ENCODE results near the gene ANXA11.

The ANXA11 gene

DNA sequence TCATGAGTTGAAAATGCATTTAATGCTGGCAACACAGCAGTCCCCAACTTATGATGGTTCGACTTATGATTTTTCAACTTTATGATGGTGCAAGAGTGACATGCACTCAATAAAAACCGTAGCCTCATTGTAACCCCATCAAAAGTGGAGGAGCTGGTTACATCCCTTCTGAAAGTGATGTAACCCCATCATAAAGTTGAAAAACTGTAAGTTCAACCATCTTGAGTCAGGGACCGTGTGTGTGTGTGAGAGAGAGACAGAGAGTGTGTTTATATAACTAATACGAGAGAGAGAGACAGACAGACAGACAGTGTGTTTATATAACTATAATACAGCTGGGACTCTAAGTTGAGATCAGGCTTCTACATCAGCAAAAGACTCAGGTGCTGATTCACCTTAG is 21.0 kb downstream of the ANXA11 start:
- H3K4me1 ChIP-seq (ENCODE audit: control insufficient read depth, low read depth, low read length) = no peaks in the 10 kb centered on the region
- no peak overlapping the region for H3K9ac ChIP-seq (ENCODE audit: low read length)
- no peak overlapping the region for H3K27ac ChIP-seq (ENCODE audit: low read length)
- H3K9me3 ChIP-seq (ENCODE audit: control insufficient read depth, low read depth, low read length) = no peaks in the 10 kb centered on the region
- no peaks in the 10 kb centered on the region for H3K27me3 ChIP-seq (ENCODE audit: control insufficient read depth, insufficient read depth, low read length)
- no peak overlapping the region for H3K4me3 ChIP-seq (ENCODE audit: low read length)
- H3K36me3 ChIP-seq (ENCODE audit: control insufficient read depth, low read depth, low read length) = no peaks in the 10 kb centered on the region

DNA sequence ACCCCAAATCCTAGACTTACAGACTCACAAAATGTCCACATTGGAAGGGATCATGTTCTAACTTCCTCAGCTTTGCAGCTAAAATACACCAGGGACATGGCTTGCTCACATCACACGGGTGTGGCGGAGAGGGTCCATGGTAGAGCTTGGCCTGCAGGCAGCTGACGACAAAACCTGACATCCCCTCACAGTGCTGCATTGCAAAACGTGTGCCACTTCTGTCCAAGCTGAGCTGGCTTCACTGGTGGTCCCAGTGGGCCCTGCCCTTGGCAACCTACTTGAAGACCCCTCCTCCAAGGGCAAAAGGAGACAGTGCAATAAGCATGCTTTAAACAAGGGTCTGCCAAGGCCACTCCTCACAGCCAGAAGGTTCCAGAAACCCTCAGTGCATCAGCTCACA is 21.9 kb downstream of the ANXA11 start:
- no peaks in the 10 kb centered on the region for H3K36me3 ChIP-seq (ENCODE audit: control insufficient read depth, low read depth, low read length)
- no peaks in the 10 kb centered on the region for H3K4me1 ChIP-seq (ENCODE audit: control insufficient read depth, low read depth, low read length)
- no peak overlapping the region for H3K9ac ChIP-seq (ENCODE audit: low read length)
- H3K27ac ChIP-seq (ENCODE audit: low read length) = no peak overlapping the region
- H3K4me3 ChIP-seq (ENCODE audit: low read length) = no peak overlapping the region
- no peaks in the 10 kb centered on the region for H3K9me3 ChIP-seq (ENCODE audit: control insufficient read depth, low read depth, low read length)
- H3K27me3 ChIP-seq (ENCODE audit: control insufficient read depth, insufficient read depth, low read length) = no peaks in the 10 kb centered on the region

DNA sequence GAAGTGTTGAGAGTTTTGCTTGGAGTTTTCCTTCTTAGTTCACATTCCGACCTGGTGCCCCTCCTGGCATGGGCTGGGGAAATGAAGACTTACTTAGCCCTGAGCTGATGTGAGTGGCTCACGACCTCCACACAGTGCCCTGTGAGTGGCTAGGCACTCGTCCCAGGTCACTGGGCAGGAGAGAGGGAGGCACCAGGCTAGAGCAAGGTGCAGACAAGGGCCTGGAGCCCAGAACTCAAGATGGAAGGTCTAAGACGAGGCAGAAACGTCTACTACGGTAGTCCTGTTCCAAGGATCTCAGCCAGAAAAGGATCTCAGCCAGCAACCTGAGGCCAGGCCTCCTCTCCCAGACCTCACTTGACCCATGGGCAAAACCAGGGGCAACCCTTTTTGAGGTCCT is 22.4 kb downstream of the ANXA11 start:
- no peaks in the 10 kb centered on the region for H3K27me3 ChIP-seq (ENCODE audit: control insufficient read depth, insufficient read depth, low read length)
- no peaks in the 10 kb centered on the region for H3K4me1 ChIP-seq (ENCODE audit: control insufficient read depth, low read depth, low read length)
- H3K27ac ChIP-seq (ENCODE audit: low read length) = no peak overlapping the region
- no peaks in the 10 kb centered on the region for H3K36me3 ChIP-seq (ENCODE audit: control insufficient read depth, low read depth, low read length)
- H3K4me3 ChIP-seq (ENCODE audit: low read length) = no peak overlapping the region
- H3K9me3 ChIP-seq (ENCODE audit: control insufficient read depth, low read depth, low read length) = no peaks in the 10 kb centered on the region
- no peak overlapping the region for H3K9ac ChIP-seq (ENCODE audit: low read length)

DNA sequence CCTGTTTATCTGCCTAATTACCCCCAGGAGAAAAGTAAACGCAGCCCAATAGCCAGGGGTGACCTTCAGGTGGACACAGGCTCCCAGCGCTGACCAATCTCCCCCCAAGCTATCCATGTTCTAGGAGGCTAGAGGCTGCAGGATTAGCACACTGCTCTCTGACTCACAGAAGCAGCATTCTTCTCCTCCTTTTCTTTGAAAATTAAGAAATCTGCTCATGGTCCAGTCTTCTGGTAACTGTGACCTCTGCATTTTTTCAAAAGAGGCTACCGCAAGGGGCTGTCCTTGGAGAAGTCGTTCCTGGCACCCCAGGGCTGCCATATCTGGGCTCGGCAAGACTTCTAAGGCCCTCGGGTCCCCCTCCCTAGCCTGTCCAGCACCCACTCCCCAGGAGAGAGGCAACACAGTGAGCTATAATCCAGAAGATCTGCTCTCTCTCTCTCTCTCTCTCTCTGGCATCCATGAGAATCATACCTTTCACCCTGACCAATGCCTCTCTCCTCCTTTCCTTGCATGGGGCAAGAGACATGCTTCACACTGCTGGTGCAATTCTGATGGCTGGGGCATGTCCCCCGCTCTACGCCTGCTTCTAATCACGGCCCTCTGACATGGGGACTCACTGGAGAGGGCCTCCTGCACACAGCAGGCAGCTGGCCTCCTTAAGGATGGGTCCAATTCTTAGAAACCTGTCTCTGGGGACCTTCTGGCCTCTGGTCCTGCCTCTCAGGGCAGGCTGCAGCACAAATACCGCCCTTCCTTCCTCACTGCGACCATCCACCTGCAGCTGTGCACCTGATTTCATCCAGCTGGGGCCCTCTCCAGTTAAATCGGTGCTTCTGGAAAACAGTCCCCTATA is 27.3 kb downstream of the ANXA11 start:
- H3K27ac ChIP-seq (ENCODE audit: low read length) = no peak overlapping the region
- no peaks in the 10 kb centered on the region for H3K9me3 ChIP-seq (ENCODE audit: control insufficient read depth, low read depth, low read length)
- H3K27me3 ChIP-seq (ENCODE audit: control insufficient read depth, insufficient read depth, low read length) = no peaks in the 10 kb centered on the region
- no peak overlapping the region for H3K9ac ChIP-seq (ENCODE audit: low read length)
- H3K4me3 ChIP-seq (ENCODE audit: low read length) = no peak overlapping the region
- H3K4me1 ChIP-seq (ENCODE audit: control insufficient read depth, low read depth, low read length) = no peaks in the 10 kb centered on the region
- H3K36me3 ChIP-seq (ENCODE audit: control insufficient read depth, low read depth, low read length) = no peaks in the 10 kb centered on the region

DNA sequence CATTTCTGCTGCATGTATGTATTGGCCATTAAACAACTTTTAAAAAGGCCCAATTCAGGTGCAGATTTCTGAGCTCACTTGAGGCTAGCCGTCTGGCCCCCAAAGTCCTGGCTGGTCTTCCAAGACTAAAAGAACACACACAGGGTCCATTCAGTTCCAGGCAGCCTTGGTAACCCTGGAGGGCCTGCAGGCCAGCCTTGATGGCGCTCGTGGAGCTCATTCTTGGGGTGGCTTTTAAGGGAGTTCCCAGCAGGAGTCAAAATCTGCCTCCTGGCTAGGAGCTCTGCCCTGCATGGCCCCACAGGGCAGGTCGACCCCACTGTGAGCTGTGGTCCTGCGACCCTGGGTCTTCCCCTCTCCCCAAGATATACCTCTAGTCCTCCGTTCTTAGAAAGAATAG is 28.8 kb downstream of the ANXA11 start:
- no peak overlapping the region for H3K4me3 ChIP-seq (ENCODE audit: low read length)
- H3K27ac ChIP-seq (ENCODE audit: low read length) = no peak overlapping the region
- no peaks in the 10 kb centered on the region for H3K36me3 ChIP-seq (ENCODE audit: control insufficient read depth, low read depth, low read length)
- H3K9me3 ChIP-seq (ENCODE audit: control insufficient read depth, low read depth, low read length) = no peaks in the 10 kb centered on the region
- H3K27me3 ChIP-seq (ENCODE audit: control insufficient read depth, insufficient read depth, low read length) = no peaks in the 10 kb centered on the region
- H3K9ac ChIP-seq (ENCODE audit: low read length) = no peak overlapping the region
- H3K4me1 ChIP-seq (ENCODE audit: control insufficient read depth, low read depth, low read length) = peaks cover under 1% of the 10 kb centered on the region

DNA sequence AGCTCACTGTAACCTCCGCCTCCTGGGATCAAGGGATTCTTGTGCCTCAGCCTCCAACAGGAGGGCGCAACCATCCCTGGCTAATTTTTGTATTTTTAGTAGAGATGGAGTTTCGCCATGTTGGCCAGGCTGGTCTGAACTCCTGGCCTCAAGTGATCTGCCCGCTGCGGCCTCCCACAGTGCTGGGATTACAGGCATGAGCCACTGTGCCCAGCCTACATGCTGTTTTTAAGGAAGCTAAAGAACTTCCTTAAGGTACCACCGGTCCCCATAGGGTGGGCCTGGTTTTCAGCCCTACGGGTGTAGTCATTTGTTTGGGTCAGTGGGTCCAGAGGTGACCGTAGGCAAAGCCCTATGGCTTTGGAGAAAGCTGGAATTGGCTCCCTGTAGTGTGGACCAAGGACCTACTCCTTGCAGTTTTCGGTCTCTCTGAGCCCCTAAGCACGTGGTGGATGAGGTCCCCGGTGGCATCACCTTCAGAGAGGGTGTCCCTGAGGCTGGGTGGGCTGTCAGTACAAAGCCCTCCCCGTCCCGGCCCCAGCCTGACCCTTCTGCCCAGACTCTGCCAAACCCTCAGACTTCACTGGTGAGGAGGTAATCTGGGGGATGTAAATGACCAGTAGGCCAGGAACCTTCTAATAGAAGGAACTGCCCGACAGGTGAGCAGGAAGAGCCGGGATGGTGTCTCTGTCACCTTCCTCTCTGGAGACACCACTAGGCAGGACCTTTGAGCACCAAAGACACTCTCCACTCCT is 30.5 kb downstream of the ANXA11 start:
- Histone ChIP-seq H3K4me1 (ENCODE audit: control insufficient read depth, low read depth, low read length) (peaks cover 7% of the 10 kb centered on the region), H3K27me3 (ENCODE audit: control insufficient read depth, insufficient read depth, low read length) (no peaks in the 10 kb centered on the region), H3K27ac (ENCODE audit: low read length) (no peak overlapping the region), H3K36me3 (ENCODE audit: control insufficient read depth, low read depth, low read length) (no peaks in the 10 kb centered on the region), H3K9ac (ENCODE audit: low read length) (no peak overlapping the region), H3K4me3 (ENCODE audit: low read length) (no peak overlapping the region), H3K9me3 (ENCODE audit: control insufficient read depth, low read depth, low read length) (no peaks in the 10 kb centered on the region)

DNA sequence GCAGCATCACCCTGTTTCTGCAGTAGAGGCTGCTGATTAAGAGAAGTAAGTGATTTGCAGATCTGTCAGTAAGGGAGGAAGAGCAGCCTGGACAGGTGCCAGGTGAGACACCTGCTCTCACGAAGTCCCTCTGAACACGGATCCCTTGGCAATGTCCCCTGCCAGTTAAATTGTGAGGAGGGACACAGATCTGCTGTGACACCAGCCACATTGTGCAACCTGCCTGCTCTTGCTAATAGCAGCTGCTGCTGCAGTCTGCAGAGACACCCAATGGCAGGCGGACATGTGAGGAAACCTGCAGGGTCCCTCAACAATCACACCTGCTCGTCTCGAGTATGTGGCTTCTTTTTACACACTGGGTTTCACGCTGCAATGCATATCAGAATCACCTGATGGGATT is 31.9 kb downstream of the ANXA11 start:
- H3K36me3 ChIP-seq (ENCODE audit: control insufficient read depth, low read depth, low read length) = no peaks in the 10 kb centered on the region
- H3K4me3 ChIP-seq (ENCODE audit: low read length) = no peak overlapping the region
- no peak overlapping the region for H3K27ac ChIP-seq (ENCODE audit: low read length)

DNA sequence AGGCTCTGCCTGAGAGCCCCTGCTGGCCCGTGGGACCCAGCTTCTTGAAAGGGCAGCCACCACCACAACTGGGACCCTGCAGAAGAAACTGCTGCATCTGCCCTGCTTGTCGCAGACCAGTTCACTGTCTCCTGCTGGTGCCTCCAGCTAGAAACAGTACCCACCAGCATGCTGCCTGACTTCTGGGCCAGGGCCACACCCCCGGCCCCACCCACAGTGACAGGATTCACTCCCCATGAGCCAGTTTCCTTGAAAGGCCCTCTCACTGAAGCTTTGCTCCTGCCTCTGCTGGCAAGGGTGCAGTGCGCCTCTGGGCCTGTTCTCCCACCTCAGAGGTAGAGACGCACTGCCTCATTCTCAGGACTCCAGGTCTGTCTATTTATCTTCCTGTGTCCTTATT is 32.4 kb downstream of the ANXA11 start:
- Histone ChIP-seq H3K27me3 (ENCODE audit: control insufficient read depth, insufficient read depth, low read length) (no peaks in the 10 kb centered on the region), H3K4me1 (ENCODE audit: control insufficient read depth, low read depth, low read length) (peaks cover 7% of the 10 kb centered on the region), H3K9me3 (ENCODE audit: control insufficient read depth, low read depth, low read length) (no peaks in the 10 kb centered on the region), H3K27ac (ENCODE audit: low read length) (no peak overlapping the region), H3K4me3 (ENCODE audit: low read length) (no peak overlapping the region), H3K36me3 (ENCODE audit: control insufficient read depth, low read depth, low read length) (no peaks in the 10 kb centered on the region), H3K9ac (ENCODE audit: low read length) (no peak overlapping the region)

More for the DNA sequence above, 31.9 kb downstream of the ANXA11 start:
- H3K9me3 ChIP-seq (ENCODE audit: control insufficient read depth, low read depth, low read length) = no peaks in the 10 kb centered on the region
- H3K4me1 ChIP-seq (ENCODE audit: control insufficient read depth, low read depth, low read length) = peaks cover 7% of the 10 kb centered on the region
- H3K9ac ChIP-seq (ENCODE audit: low read length) = no peak overlapping the region
- H3K27me3 ChIP-seq (ENCODE audit: control insufficient read depth, insufficient read depth, low read length) = no peaks in the 10 kb centered on the region

DNA sequence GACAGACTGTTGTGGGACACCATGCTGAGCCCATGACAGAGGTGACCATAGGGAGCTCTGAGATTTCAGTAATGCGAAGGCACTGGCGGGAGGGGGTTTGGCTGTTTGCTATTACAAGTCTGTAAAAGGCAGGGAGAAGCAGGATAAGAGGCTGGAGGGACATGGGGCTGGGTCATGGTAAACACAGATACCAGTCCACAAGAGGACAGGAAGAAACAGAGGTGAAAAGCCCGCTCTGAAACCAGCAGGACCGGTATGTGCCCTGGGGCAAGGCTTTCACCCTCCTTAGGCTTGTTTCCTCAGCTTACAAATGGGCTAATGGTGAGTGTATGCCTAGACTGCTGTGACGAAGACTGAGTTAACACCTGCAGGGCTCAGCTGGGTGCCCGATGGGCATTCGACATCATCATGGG is 34.1 kb downstream of the ANXA11 start:
- Histone ChIP-seq H3K36me3 (ENCODE audit: control insufficient read depth, low read depth, low read length) (no peaks in the 10 kb centered on the region), H3K4me1 (ENCODE audit: control insufficient read depth, low read depth, low read length) (peaks cover 7% of the 10 kb centered on the region), H3K9ac (ENCODE audit: low read length) (no peak overlapping the region), H3K27ac (ENCODE audit: low read length) (no peak overlapping the region), H3K4me3 (ENCODE audit: low read length) (no peak overlapping the region), H3K27me3 (ENCODE audit: control insufficient read depth, insufficient read depth, low read length) (no peaks in the 10 kb centered on the region), H3K9me3 (ENCODE audit: control insufficient read depth, low read depth, low read length) (no peaks in the 10 kb centered on the region)

DNA sequence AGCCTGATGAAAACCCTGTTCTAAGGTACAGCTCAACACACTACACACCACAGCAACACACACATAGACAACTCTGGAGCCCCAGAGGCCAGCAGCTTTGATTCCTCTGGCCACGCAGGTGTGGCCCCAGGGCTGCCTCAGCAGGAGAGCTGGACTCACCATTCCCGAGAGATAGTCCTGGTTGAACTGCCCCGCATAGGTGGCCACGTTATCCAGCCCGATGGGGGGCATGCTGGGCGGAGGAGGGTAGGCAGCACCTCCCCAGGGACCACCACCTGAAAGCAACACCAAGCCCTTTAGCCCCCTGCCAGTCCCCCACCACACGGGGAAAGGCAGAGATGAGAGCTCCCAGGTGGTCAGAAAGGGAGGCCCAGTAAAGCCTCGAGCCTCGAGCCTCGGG is 34.7 kb downstream of the ANXA11 start:
- peaks cover 7% of the 10 kb centered on the region for H3K4me1 ChIP-seq (ENCODE audit: control insufficient read depth, low read depth, low read length)
- H3K9me3 ChIP-seq (ENCODE audit: control insufficient read depth, low read depth, low read length) = no peaks in the 10 kb centered on the region
- H3K36me3 ChIP-seq (ENCODE audit: control insufficient read depth, low read depth, low read length) = no peaks in the 10 kb centered on the region
- no peak overlapping the region for H3K9ac ChIP-seq (ENCODE audit: low read length)
- H3K27ac ChIP-seq (ENCODE audit: low read length) = no peak overlapping the region
- H3K4me3 ChIP-seq (ENCODE audit: low read length) = no peak overlapping the region
- no peaks in the 10 kb centered on the region for H3K27me3 ChIP-seq (ENCODE audit: control insufficient read depth, insufficient read depth, low read length)

DNA sequence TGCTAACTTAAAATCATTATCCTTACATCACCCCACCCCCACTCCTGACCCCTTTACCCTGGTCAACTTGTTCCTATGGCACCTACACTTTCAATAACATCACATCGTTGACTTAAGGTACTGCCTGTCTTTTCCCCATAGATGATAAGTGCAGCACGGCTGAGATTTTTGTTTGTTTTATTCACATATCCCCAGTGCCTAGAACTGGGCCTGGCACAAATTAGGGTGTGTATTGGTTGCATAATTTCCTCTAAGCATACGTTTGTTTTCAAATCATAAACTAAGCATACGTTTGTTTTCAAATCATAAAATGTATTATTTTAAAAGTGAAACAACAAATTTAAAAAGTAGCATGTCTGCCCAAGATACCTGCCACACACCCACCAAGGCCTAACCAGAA is 35.3 kb downstream of the ANXA11 start:
- H3K27ac ChIP-seq (ENCODE audit: low read length) = no peak overlapping the region

More for the DNA sequence above, 35.3 kb downstream of the ANXA11 start:
- Histone ChIP-seq H3K27me3 (ENCODE audit: control insufficient read depth, insufficient read depth, low read length) (no peaks in the 10 kb centered on the region), H3K9ac (ENCODE audit: low read length) (no peak overlapping the region), H3K9me3 (ENCODE audit: control insufficient read depth, low read depth, low read length) (no peaks in the 10 kb centered on the region), H3K36me3 (ENCODE audit: control insufficient read depth, low read depth, low read length) (no peaks in the 10 kb centered on the region), H3K4me1 (ENCODE audit: control insufficient read depth, low read depth, low read length) (peaks cover 7% of the 10 kb centered on the region), H3K4me3 (ENCODE audit: low read length) (no peak overlapping the region)
